GM13976 (cell line): Measurements from ENCODE around the gene TNFRSF1B.
A peak's percentile ranks its signal among the peaks of the same experiment; 100 is the strongest.

Source experiments
- DNase-seq: peaks from one replicate; pipeline ENCODE4 v3.0.0; 2012; ENCODE audit warnings: low spot score
- in situ Hi-C: fragments of 300-500 bp; cut with MboI; formaldehyde crosslinking; loops from one replicate; pipeline ENCODE4 v1.12.0; 2022; ENCODE audit warnings: low sequenced_read_pairs, mixed read lengths, inconsistent platforms; ENCODE audit not compliant: unreplicated experiment
- TF ChIP-seq, protein P1 (sequence below): IDR thresholded peaks from 2 replicates; pipeline ENCODE4 v1.5.1; 2012; ENCODE audit warnings: borderline replicate concordance, mild to moderate bottlenecking; ENCODE audit not compliant: insufficient read depth; ENCODE audit errors: extremely low read depth, missing control alignments, control extremely low read depth

TNFRSF1B gene

DNA sequence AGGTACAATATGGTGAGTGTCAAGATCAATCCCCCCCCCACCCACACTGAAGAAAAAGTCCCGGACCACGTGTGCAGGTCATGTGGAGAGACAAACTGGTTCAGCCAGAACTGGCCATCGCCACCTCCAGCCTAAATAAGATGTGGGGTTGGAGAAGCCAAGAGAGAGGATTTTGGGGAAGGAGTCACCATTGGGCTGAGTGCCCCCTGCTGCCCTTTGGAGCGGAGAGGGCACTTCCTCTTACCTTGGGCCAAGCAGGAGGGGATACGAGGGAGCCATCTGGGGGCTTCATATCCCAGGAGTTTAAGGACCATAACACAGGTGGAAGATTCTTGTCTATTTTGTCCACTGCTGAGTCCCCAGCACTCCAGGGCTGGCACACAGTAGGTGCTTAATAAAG is 2.6 kb upstream of the TNFRSF1B start:
- no peak for DNase-seq
- TF ChIP-seq, protein P1, sequence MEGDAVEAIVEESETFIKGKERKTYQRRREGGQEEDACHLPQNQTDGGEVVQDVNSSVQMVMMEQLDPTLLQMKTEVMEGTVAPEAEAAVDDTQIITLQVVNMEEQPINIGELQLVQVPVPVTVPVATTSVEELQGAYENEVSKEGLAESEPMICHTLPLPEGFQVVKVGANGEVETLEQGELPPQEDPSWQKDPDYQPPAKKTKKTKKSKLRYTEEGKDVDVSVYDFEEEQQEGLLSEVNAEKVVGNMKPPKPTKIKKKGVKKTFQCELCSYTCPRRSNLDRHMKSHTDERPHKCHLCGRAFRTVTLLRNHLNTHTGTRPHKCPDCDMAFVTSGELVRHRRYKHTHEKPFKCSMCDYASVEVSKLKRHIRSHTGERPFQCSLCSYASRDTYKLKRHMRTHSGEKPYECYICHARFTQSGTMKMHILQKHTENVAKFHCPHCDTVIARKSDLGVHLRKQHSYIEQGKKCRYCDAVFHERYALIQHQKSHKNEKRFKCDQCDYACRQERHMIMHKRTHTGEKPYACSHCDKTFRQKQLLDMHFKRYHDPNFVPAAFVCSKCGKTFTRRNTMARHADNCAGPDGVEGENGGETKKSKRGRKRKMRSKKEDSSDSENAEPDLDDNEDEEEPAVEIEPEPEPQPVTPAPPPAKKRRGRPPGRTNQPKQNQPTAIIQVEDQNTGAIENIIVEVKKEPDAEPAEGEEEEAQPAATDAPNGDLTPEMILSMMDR: no peak
- in situ Hi-C loops: no loop called here

DNA sequence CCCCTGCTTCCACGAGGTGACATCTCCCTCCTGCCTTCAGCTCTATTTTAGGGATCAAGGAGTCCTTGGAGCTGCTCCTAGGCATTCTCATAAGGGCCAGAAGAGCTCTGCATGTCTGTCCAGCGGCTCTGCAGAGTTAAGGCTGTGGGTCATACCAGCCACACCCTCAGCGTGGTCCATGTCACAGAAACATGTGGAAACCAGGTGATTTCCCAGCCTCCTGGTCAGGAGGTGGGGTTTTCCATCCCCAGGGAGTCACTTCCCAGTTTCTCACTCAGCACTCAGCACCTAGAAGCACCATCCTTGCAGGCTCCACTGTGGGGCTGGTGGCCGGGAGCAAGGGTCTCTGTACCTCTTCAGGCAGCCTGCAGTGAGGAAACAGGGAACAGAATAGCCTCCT is 1.4 kb upstream of the TNFRSF1B start:
- in situ Hi-C loops: no loop called here
- TF ChIP-seq, protein P1: no peak
- no peak for DNase-seq

DNA sequence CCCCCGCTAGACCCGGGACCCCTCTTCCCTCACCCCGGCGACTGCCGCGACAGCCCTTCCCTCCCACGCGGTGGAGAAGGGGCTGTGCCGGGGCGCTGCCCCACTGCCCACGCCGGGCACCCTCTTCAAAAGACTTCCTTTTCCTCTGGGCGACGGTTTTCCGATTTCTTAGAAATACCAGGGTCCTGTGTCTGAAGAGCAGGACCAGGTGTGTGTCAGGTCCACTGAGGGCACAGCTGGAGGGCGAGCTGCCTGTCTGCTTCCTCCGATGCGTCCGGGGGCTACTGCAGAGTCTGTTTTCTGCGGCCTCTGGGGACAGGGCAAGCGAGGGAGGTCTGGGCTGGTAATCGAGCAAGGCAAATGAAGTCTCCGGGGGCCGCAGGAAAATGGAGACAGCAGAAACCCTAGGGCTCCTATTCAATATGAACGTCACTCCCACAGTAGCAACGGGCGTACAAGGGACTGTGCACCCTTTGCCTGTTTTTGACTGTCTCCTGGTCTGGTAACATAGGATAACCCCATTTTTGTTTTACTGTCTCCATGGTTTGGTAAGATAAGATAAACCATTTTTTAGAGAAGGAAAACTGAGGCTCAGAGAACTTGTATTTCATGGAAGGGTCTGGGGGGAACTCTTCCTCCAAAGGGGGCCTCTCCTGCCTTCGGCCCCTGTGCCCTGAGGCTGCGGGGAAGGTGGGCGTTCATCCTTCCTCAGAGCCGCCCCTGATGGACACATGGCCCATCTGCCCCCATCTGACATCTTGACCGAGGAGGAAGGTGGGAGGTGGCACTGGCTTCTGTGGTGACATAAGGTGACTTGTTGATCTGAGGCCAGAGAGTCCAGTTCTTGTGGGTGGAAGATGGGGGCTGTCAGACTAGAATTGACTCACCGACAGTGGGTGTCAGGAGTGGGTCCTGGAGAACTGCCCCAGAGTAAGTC is 970 bp downstream of the TNFRSF1B start:
- peak; percentile 62 for DNase-seq
- TF ChIP-seq, protein P1: no peak
- in situ Hi-C loops: no loop called here

DNA sequence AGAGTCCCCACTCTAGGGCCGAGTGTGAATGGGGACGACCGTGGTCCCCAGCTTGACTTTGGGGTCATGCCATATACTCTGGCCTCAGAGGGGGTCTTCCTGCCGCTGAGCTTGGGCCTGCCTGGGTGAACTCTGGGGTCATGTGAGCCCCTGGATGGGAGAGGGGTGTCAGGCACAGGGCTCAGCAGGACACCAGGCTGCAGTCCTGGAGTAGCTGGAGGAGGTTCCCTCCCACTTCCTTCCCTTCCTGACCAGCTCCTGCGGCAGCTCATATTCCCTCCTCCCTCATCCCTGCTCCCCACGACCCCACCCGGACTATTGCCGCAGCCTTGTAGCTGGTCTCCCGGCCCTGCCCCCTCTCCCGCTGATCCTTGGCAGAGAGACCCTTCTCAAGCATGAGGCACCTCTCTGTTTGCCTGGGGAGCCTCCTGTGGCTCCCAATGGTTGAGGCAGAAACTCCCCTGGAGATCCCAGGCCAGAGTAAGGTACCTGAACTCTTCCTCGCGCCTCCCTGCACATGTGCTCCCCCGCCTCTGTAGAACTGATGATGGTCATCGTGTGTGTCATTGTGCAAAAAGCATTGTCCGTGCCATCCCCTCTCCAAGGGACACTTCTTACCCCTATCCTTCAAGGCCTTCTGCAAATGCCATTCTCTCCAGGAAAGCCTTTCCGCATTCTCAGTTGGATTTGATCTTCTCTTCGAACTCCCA is 1.8 kb downstream of the TNFRSF1B start:
- TF ChIP-seq, protein P1: no peak
- DNase-seq: no peak
- in situ Hi-C loops: no loop called here

DNA sequence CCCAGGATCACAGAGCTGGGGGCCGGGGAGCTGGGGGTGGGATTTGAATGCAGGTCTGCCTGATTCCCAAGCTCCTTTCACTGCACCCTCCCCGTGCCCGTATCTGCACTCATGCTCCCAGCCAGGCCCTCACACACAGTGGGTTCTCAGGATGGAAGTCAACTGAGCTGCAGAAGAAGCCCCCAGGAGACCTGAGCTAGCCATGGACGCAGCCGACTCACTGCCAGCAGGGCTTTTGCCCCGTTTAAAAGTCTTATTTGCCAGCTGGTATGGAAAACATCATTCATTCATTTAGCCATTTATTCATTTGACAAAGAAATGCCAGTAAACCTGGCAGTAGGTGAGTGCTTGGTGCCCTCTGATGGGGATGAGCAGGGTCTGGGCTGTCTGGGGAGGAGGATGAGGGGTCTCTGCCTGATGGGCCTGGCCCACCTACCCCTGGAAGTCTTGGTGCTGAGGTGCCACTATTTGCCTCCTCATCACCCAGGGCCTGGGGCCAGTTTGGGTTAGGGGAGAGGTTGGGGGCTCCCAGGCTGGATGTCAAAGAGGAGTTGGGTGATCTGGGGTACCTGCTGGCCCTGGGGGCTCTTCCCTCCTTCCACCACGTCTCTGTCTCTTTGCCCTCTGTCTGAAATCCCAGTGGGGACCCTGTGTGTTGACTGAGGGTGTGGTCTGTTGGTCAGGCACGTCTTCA is 2.8 kb downstream of the TNFRSF1B start:
- TF ChIP-seq, protein P1: no peak
- in situ Hi-C loops: no loop called here

DNA sequence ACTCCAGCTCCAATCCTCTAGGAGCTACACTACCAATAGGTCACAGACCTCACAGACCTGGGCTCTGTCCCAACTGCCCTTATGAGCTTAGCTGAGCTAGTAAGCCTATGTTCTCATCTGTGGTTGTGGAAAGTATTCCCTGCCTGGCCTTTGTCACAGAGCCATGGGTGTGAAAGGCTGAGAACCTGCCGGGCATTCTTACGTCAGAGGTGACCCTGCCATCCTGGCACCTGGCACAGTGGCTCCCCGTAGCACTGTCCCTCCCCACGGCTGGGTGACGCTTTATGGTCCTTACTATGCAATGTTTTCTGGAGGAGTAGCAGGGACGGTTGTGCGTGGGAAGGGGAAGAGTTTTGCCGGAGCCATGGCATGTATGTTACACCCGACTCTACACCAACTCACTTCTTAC is 3.5 kb downstream of the TNFRSF1B start:
- TF ChIP-seq, protein P1: no peak
- in situ Hi-C loops: no loop called here
- DNase-seq: no peak

More for the DNA sequence above, 2.8 kb downstream of the TNFRSF1B start:
- no peak for DNase-seq
